Middle frontal gyrus (tissue), 1 donor: ENCODE measurements around the gene DACH1.
"Not testable (repeated sequence)": the region's sequence is repeated elsewhere in the genome, so short reads cannot be mapped to it uniquely, and the experiment has no call there.

Source experiments
- DNase-seq: peaks from one replicate; pipeline ENCODE4 v3.0.0-alpha.2; 2015; ENCODE audit warnings: low spot score; ENCODE audit errors: extremely low spot score

DACH1 gene

GRCh38 chr13:71780546-71780945 lies 86.5 kb downstream of the DACH1 start:
- no peak for DNase-seq

DNA sequence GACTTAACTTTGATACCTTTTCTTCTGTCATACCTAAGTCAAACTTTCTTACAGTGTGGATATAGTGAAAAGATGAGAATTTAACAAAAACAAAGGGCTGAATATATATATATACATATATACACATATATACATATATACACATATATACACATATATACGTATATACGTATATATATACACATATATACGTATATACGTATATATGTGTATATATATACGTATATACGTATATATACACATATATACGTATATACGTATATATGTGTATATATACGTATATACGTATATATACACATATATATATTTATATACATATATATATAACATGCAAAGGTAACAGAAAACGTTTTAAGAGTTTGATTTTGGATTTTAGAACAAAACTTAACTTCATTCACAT lies 88.0 kb downstream of the DACH1 start:
- DNase-seq = not testable (repeated sequence)

GRCh38 chr13:71775966-71776365 lies 91.0 kb downstream of the DACH1 start:
- DNase-seq = no peak

- DNase-seq = no peak
Measured at GRCh38 chr13:71774863-71775262, 92.1 kb downstream of the DACH1 start.

- no peak for DNase-seq
Measured at GRCh38 chr13:71773531-71773930, 93.5 kb downstream of the DACH1 start.

- DNase-seq = no peak
Measured at GRCh38 chr13:71772361-71772760, 94.6 kb downstream of the DACH1 start.

GRCh38 chr13:71771144-71771543 lies 95.9 kb downstream of the DACH1 start:
- DNase-seq = no peak

DNA sequence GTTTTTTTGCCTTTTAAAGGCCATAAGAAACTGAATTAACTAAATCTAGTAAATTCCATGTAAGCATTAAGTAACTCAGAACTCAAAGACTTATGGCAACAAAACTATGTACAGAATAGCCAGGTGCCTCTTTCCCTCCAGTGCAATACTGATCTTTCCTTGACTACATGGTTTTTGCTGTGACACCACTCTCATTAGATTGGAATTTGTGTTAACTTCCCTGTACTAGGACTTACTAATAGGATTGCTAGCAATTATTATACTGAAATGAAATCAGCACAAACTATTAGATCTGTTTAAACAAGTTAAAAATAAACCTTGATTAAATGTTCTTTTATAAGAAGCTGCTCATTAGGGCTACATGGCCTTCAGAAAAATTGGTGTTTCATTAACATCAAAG lies 96.3 kb downstream of the DACH1 start:
- DNase-seq = no peak

- no peak for DNase-seq
Measured at GRCh38 chr13:71768881-71769280, 98.1 kb downstream of the DACH1 start.

- DNase-seq = no peak
Measured at GRCh38 chr13:71759651-71760511, 107.1 kb downstream of the DACH1 start.

GRCh38 chr13:71758828-71759227 lies 108.2 kb downstream of the DACH1 start:
- no peak for DNase-seq

DNA sequence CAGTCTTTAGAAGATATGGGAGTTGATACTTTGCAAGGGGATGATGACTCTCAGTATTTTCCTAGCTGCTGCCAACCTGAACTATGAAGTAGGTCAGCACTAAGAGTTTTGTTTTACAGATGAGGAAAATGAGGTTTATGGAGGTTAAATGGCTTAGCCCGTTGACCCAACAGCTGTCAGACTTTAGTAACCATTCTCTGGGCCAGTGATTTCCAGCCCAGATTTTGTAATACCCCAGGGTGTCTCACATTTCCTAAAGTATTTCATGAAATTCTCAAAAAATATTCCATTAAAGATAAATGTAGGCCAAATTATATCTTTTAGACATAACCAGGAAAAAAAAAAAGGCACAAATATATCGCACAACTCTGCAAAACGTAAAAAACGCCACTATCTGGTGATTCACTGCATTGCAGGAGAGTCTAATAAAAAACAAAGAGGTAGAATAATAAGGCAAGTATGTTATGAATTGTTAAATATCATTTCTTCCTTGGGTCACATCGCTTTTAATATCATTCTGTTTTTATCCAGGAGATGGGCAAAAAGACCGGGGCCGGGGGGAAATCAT lies 112.5 kb downstream of the DACH1 start:
- no peak for DNase-seq

DNA sequence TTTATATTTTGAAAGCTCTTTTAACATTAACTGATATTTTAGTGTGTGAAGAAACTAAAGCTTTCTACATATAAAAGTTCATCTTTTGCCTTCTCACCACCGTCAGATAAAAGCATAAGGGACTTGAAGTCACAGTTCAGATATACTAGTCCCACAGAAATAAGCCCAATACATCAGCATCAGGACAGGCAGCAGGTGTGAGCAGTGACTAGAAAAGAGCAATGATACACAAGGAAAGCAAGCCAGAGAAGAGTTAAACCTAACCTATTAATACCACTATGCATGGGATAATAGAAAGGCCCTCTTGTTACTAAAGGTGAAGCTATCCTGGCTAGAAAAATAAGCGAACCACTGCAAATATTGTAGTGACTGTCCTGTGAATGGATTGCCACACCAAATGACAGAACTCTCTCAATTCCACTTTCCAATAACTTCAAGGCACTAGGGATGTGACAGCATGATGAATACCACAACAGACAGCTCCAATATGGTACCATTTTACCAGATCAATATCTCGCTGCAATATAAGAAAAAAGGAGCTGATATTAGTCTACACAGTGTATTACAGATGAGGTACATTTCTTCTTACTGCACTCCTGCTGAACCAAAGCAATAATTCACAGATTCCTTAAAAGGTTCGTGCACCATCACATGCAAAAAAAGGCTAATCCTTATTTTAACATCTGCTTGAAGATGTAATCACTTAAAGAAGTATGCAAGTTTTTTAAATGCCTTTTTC lies 114.1 kb downstream of the DACH1 start:
- no peak for DNase-seq

DNA sequence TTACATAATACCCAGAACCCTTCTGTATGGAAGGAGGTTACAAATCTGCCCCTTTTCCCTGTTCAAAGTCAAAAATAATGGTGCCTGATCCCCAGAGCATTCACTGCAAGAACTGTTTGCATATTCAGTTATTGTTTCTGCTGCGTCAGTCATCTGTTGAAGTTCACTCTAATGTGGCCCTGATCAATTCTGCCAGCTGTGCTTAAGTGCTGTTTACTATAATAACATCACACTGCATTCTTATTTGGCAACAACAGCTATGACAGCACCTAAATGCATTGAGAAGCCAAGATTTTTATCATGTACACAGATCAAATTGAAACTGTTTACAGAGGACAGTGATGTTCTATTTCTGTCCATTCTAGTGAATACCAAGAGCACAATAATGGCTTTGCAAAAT lies 115.9 kb downstream of the DACH1 start:
- DNase-seq = no peak

DNA sequence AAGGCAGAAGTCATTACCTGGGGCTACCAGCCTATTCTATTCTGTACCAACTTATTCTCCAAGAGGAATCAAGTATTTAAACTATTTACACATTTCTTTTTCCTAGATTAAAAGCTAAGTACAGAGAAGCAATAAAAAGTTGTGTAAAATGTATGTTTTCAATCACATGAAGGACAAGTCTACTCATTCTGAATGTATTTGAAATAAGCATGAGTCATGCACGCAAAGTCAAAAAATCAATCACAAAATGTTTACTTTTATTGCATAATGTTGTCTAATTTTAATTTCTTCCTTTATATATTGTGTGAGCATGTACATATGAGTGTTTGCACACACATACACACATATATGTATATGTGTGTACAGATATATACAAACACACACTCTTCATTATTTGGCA lies 136.7 kb downstream of the DACH1 start:
- DNase-seq = no peak

DNA sequence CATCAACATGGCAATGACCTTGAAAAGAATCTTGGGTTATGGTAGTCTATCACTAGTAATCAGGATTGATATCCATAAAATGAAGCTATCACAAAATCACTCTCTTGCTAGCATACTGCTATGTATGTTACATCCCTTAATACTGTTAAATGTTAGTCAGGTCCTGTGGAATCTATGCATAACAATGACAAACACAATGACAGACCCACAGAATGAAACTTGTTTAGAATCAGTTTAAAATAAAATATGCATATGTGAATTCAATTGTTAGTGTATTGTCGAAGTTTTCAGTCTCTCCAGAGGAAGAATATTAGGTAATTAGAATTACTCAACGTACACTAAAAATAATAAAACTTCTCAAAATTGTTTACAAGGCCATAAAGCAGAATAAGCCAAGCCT lies 137.6 kb downstream of the DACH1 start:
- DNase-seq = no peak

- no peak for DNase-seq
Measured at GRCh38 chr13:71727662-71728061, 139.3 kb downstream of the DACH1 start.

DNA sequence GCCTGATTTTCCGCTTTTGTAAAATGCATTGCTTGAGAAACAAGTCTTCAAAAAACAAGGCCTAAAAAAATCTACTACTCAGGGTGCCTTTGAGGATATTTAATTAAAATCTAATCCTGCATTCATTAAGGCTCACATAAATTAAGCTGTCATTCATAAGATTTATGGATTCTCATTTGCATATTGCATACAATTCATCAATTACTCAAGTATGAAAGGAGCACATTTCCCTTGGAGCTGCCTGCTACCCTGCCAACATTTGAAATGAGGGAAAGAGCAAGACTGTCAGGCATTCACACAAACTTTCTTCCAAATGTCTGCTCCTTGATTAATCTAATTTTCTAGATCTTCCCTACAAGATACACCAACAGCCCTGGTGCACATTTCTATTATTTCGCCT lies 140.0 kb downstream of the DACH1 start:
- no peak for DNase-seq

- DNase-seq = no peak
Measured at GRCh38 chr13:71722206-71722605, 144.8 kb downstream of the DACH1 start.

DNA sequence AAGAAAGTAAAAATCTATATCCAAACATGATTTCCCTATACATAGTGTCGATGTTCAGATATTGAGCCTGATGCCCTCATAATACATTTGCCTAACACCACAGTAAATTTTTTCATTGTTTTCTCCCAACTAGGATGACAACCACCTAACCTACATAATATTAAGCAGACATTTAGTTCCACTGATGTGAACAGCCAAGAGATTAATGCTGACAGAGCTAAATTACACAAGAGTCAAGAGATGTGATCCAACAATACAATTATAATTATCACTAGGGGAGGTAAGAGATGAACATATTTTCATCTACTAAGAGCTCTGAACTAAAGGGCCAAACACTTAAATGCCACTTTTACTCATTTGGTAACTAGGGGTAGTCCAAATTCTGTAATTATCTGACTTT lies 145.9 kb downstream of the DACH1 start:
- no peak for DNase-seq

DNA sequence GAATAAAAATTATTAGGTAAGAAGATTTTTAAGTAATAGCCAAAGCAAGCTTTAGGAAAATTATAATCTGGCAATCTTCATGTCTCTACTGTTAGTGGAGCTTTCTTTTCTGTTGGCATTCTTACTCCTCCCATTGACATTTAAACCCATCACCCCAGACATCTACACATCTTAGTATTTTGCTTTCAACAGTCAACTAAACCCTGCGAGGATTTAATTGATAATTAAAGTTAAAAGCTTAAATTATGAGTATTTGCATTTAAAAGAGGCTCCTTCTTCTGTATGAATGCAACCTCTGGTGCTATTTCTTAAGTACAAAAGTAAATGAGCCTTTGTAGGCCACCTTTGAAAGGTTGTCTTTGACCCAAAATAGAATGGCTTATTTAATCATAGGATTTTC lies 148.1 kb downstream of the DACH1 start:
- DNase-seq = no peak

- no peak for DNase-seq
Measured at GRCh38 chr13:71714802-71715375, 152.1 kb downstream of the DACH1 start.
